GM23248 (cell line): Measurements from ENCODE around the gene BASP1.

ENCODE experiments used
- EZH2 ChIP-seq: fragments of 200-600 bp; sonication (generic); IDR thresholded peaks from 2 replicates; pipeline ENCODE4 v1.6.1; 2018; ENCODE audit warnings: antibody characterized with exemption, mild to moderate bottlenecking; ENCODE audit not compliant: insufficient read depth, poor library complexity, severe bottlenecking
- EZH2phosphoT487 ChIP-seq: fragments of 200-600 bp; sonication (generic); IDR thresholded peaks from 2 replicates; pipeline ENCODE4 v1.6.1; 2018; ENCODE audit warnings: antibody characterized with exemption, moderate library complexity, mild to moderate bottlenecking, low read depth; ENCODE audit not compliant: insufficient read depth

- TF ChIP-seq EZH2, result no peak
- TF ChIP-seq EZH2phosphoT487, result no peak
Observed at GRCh38 chr5:17219469-17219868, 2.0 kb downstream of the BASP1 start.
